ENCODE measurements around the gene TMED10.

The TMED10 gene

DNA sequence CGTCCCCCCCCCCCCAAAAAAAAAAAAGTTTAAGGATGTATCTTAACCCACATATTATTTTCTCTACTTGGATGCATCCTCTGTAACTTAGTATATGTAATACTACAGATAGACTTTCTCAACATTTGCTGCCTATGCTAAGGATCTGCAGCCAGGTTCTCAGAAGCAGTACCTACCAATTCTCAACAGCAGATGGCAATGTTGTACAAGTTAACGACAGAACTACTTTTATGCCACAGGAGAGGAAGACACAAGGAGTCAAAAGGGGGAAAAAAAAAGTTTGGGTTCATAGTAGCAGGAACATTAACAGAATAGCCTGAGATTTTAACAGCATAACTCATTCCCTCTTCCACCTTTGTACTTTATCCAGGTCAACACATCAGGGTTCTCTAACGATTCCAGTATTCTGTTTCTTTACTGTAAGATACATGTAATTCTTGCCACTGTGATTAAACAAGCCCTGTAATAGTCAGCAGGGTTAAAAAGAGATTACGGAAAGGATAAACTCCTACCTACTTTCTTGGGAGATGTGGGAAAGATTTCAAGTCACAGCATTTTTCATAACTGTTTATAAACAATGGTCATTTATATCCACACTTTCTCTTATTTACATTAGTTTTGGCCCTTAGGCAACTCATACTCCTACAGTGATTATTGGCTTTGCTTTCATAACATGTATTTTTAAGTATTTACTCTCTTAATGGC is 43.9 kb downstream of the TMED10 start:
- in situ Hi-C loops (cut with MboI; ENCODE audit: low sequenced_read_pairs), result loop anchor here (25.0 kb wide), 1 partner anchor 155 kb away; the partner anchor contains the start of gene FOS

DNA sequence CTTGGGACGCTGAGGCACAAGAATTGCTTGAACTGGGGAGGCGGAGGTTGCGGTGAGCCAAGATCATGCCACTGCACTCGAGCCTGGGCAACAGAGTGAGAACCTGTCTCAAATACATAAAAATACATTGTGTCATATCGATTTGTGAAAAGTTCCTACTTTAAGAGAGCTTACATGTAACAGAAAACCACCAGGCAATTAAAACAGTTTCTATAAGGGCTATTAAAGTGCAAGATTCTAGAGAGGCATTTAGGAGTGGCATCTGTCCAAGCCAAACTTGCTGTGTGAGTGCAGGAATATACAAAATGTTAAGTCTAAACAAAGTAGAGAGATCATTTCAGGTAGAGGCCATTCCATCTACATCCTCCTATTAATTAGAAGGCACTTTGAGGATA is 47.8 kb downstream of the TMED10 start:
- in situ Hi-C loops (cut with MboI; ENCODE audit: low sequenced_read_pairs), result loop anchor here (25.0 kb wide), 1 partner anchor 159 kb away; the partner anchor contains the start of gene FOS

DNA sequence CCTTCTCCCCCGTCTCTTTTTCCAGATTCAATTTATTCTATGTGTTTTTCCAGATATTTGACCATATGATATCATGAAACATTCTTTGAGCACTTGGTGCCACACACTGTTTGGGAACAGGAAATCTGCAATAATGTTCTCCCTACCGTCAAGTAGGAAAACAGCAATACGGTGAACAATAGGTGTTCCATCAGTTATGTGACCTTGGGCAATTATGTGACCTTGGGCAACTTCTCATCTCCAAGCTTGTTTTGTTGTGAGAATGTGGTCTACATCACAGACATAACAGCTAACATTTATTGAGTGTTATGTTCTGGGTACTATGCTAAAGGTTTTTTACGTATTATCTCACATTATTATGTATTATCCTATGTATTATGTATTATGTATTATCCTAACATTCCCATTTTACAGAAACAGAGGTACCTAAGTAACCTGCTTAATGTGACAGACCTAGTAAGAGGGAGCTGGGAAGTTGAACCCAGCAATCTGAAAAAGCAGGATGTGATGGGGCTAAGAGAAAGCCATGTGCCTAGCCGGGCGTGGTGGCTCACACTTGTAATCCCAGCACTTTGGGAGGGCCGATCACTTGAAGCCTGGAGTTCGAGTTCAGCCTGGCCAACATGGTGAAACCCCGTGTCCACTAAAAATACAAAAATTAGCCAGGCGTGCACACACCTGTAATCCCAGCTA is 48.4 kb downstream of the TMED10 start:
- in situ Hi-C loops (cut with MboI; ENCODE audit: low sequenced_read_pairs), result loop anchor here (25.0 kb wide), 1 partner anchor 159 kb away; the partner anchor contains the start of gene FOS

DNA sequence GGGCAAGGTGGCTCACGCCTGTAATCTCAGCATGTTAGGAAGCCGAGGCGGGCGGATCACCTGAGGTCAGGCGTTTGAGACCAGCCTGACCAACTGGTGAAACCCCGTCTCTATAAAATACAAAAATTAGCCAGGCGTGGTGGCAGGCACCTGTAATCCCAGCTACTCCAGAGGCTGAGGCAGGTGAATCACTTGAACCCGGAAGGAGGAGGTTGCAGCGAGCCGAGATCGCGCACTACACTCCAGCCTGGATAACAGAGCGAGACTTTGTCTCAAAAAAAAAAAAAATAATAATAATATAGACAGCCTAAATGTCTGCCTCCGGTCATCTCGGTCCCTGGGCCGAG is 49.0 kb downstream of the TMED10 start:
- in situ Hi-C loops (cut with MboI; ENCODE audit: low sequenced_read_pairs), result loop anchor here (25.0 kb wide), 1 partner anchor 160 kb away; the partner anchor contains the start of gene FOS

DNA sequence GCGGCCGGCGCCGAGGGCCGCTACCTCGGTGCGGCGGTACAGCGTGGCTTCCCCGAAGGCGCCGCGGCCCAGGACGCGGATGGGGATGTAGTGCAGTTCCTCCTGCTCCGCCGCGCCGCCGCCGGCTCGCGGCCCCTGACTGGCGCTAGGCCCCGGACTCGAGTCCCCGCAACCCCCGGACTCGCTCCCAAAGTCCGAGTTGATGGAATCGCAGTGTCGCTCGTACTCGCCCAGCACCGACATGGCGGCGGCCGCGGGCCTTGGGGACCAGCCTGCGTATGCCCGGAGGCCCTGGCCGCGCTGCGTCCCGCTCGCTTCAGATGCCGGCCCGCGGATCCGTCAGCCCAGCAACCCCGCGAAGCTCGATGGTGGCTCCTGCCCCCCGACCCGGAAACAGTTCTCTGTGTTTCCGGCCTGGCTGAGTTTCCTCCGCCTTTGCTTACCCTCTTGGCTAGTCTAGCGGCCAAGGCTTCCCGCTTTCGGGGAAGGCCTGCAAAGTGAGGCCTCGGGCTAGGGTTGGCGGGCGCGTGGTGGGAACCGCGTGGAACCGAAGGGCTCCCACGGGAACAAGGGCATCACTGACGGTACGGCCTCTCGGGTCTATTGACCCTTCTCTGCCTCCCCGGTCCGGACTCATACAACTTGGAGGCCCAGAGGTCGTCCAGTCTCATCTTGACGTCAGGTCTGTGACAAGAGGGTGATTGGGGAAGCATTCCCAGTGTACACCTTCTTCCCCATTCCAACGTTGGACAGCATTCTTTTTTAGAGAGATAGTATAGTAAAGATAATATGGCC is 49.5 kb downstream of the TMED10 start, which contains the start of gene NEK9:
Gene NEK9, minus strand, starts transcription at position 370 of the 795 bp plus-strand sequence. Its CDS starts 127 bp downstream, at position 243.
- in situ Hi-C loops (cut with MboI; ENCODE audit: low sequenced_read_pairs), result loop anchor here (25.0 kb wide), 1 partner anchor 160 kb away; the partner anchor contains the start of gene FOS

DNA sequence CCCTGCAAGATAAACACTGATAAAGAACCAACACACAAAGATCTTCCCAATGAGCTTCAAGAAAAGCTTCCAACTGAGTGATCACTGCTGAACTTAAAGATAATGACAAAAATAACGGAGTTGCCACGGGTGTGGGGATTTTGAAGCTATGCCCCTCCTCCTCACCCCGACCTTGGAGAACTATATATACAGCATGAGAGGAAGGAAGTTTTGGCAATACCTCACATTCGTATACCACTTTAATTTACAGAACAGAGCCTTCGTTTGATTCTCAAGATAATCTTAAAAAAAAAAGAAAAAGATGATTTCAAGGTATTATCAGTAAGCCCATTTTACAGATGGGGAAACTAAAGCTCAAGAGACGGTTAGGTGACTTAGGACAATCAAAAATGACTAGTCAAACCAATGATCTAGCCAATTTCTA is 50.3 kb downstream of the TMED10 start:
- in situ Hi-C loops (cut with MboI; ENCODE audit: low sequenced_read_pairs), result loop anchor here (25.0 kb wide), 1 partner anchor 161 kb away; the partner anchor contains the start of gene FOS

DNA sequence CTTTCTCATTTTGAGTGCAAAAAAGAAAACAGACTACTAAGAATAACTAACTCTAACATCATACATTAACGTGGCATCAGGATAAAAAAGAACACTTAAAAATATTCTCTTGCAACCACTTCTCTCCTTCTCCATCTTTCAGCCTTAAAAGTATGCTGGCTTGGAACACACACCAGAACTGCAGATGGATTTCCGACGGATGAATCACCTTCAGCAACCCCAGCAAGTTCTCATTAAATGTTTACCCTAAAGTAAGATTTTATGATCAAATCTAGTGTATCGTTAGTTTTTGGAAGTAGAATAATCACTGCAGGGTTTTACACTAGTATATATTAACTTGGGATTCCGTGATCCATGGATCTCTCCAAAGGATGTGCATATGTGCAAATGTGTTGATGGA is 50.8 kb downstream of the TMED10 start:
- in situ Hi-C loops (cut with MboI; ENCODE audit: low sequenced_read_pairs), result loop anchor here (25.0 kb wide), 1 partner anchor 162 kb away; the partner anchor contains the start of gene FOS

DNA sequence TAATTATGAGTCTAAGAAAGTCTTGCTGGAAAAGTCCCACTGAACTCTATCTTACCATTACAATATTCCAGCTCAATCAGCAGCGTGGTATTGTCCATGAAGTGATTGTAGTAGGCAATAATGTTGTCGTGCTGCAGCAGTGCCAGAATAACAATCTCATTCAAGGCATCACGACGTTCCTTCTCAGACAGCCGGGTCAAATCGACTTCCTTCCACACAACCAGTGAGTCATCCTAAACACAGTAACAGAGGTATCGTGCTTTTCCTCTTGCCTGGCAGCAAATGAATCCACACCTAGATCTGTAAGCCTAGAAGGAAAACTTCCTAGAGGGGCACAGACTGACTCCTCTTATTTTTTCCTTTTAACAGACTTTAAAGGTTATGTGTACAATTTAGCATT is 52.4 kb downstream of the TMED10 start:
- in situ Hi-C loops (cut with MboI; ENCODE audit: low sequenced_read_pairs), result no loop called here

DNA sequence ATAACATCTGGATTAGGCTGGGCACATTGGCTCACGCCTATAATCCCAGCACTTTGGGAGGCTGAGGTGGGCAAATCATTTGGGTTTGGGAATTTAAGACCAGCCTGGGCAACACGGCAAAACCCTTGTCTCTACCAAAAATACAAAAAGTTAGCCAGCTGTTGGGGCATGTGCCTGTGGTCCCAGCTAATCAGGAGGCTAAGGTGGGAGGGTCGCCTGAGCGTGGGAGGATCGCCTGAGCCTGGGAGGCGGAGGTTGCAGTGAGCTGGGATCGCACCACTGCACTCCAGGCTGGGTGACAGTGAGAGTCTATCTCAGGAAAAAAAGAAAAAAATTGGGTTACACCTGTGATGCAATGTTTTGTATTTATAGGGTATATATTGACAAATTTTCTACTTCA is 54.9 kb downstream of the TMED10 start:
- in situ Hi-C loops (cut with MboI; ENCODE audit: low sequenced_read_pairs), result no loop called here

DNA sequence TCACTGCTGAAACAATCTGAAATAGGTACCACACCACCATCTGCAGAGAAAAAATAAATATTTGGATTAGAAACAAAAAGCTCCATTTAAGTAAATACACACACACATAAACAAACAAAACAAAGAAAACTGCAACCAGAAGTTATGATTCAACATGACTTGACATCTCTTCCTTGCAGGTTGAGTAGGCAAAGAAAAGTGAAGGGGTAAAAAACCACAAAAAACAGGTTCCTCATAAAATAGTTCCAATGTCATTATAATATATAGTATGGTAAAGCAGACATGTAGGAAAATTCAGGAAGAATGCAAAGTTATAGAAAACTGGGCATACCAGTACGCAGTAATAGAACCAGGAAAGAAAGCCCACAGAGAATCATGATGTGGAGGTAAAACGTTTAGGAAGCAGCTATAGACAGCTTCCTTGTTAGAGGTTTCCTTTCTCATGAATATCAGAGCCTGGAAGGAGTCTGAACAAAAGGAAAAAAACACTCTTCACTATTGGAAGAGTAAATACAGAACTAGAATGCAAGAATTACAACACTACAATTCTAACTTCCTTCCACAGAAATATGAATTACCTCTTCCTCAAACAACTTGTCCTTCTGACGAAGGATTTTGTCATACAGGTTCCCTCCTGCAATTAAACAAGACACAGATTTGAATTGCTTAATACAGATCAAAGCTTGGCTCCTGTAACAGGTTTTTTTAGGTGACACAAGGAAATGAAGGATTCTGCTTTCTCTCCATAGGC is 55.7 kb downstream of the TMED10 start:
- in situ Hi-C loops (cut with MboI; ENCODE audit: low sequenced_read_pairs), result no loop called here

DNA sequence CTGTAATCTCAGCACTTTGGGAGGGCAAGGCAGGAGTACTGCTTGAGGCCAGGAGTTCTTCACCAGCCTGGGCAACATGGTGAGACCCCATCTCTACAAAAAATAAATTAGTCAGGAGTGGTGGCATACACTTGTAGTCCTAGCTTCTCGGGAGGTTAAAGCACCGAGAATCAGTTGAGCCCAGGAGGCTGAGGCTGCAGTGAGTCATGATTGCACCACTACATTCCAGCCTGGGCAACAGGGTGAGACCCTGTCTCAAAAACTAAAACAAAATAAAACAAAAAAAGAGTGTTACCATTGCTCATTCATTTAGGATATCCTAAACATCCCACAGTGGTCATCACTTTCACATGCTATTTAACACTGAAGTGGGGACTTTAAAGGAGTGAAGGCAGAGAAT is 57.4 kb downstream of the TMED10 start:
- in situ Hi-C loops (cut with MboI; ENCODE audit: low sequenced_read_pairs), result no loop called here

DNA sequence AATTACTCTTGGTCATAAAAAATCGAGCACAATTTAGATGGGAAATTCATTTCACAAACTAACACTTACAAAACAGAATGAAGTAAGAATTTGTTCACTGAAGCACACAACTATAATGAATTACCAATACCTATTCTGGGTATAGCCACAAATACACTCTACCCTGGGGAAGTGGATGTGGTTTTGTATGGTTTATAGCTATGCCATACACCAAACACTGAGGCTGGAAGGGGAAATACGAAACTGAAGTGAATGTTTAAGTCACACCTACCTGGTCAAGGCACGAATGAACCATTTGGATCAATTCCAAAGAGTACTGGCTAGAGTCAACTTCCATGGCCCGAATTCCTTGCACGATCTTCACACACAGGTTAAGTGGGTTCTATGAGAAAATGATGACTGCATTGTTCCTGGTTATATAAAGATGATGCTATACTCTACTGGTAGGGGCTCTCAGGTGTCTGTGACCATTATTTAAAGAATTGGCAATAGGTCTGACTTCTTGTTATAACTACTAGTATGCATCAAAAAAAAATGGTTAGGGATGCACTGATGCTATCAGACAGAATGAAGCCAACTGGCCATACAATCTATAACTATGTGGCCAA is 62.4 kb downstream of the TMED10 start:
- in situ Hi-C loops (cut with MboI; ENCODE audit: low sequenced_read_pairs), result no loop called here

DNA sequence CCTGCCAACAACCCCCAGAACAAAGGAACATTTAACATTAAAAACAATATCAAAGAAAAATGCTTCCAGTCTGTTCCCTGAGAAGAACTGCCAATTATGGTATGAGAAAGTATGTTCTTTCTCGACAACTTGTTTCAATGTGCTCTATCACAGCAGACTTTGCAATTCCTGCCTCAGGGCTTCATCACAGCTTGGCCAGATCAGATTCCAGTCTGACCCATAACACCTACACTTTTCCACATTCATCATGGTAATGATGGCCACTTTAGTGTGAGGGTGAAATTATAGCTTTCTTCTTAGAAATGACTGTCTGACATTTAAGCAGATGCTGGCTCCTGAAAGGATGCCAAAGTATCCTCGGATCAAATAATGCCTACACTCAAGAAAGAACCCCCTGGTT is 66.5 kb downstream of the TMED10 start:
- in situ Hi-C loops (cut with MboI; ENCODE audit: low sequenced_read_pairs), result no loop called here

DNA sequence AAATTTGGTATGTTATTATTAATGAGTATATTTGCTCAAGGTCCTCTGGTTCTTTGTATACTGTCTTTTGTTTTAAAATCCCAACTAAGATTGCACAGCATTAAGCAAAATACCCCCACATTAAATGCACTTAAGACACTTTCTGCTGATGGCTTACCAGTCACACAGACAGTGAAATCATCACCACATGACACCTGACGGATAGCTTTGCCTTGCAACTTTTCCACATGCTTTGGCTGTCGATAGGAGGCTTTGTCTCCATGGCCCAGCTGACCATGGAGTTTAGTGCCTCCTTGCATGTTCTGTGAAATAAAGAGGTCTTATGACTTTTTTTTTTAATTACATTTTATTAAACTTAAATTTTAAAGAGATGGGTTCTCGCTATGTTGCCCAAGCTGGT is 69.2 kb downstream of the TMED10 start:
- in situ Hi-C loops (cut with MboI; ENCODE audit: low sequenced_read_pairs), result no loop called here

DNA sequence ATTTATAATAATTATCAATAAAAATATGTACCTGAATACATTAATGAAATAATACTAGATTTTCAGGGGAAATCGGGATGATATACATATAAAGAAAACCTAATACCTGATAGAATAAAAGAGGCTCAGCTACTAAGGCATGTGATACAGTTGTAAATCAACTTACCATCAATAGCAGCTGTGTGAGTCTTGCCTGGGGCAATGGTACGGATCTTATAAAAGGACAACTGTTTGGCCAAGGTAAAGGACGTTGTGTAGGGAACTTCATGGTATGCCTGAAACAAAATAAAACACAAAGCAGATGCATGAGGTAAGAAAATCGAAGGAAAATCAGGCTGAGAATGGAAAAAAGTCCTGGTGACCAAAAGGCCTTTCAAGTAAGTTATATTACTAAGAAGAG is 74.9 kb downstream of the TMED10 start:
- in situ Hi-C loops (cut with MboI; ENCODE audit: low sequenced_read_pairs), result no loop called here

DNA sequence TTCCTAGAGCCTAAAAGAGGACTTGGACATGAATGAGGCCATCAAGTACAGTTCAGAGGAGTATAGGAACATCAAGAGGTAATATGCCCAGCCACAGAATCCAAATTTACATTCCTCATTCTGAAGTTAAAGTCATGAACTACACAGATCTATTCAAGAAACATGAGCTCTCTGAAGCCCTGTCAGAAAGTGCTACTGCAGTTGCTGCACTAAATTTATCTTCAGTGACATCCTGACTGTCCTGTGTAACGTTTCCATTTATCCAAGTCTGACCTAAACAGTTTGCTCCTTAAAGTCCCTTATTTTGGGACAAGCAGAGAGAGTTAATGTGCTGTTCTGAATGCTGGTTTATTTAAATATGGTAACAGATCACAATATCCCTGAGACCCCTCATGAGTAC is 77.7 kb downstream of the TMED10 start:
- in situ Hi-C loops (cut with MboI; ENCODE audit: low sequenced_read_pairs), result no loop called here

DNA sequence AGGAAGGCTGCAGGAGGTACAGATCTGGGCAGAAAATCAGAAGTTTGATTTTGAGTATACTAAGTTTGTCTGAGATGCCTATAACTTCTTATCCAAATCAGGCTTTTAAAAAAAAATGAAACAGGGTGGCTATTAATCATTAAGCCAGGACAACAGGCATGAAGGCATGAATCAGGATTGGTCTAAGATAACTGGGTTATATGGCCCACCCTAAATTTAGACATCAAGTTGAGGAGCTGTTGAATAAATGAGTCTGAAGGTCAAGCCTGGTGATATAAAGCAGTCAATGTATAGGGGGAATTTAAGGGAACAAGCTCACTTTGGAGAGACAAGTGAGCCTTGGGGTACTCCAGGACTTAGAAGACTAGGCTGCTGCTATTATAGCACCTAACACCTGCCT is 78.2 kb downstream of the TMED10 start:
- in situ Hi-C loops (cut with MboI; ENCODE audit: low sequenced_read_pairs), result no loop called here

DNA sequence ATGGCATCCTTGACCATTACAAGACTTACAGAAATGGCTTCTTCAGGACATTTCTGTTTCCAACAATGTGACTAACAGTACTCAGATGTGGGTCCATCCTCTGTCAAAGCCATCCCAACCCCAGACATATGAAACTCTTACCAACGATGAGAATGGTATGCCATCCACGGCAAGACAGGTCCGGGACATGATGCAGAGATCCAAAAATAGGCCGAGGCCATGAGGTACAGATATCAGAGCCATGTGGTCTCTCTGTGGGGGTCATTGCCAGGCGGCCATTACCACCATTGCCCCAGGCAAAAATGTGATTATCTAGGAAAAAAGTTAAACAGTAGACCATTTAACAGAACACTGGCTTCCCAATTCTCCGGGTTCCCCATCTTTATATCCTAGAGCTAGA is 79.5 kb downstream of the TMED10 start:
- in situ Hi-C loops (cut with MboI; ENCODE audit: low sequenced_read_pairs), result no loop called here

DNA sequence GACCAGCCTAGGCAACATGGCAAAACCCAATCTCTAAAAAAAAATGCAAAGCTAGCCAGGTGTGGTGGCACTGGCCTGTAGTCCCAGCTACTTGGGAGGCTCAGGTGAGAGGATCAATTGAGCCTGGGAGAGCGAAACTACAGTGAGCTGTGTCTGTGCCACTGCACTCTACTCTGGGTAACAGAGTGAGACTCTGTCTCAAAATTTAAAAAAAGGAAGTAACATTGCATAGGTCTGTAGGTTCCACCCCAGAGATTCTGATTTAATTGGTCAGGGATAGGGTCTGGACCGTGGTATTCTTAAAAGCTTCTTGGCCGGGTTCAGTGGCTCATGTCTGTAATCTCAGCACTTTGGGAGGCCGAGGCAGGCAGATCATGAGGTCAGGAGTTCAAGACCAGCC is 80.7 kb downstream of the TMED10 start:
- in situ Hi-C loops (cut with MboI; ENCODE audit: low sequenced_read_pairs), result no loop called here

DNA sequence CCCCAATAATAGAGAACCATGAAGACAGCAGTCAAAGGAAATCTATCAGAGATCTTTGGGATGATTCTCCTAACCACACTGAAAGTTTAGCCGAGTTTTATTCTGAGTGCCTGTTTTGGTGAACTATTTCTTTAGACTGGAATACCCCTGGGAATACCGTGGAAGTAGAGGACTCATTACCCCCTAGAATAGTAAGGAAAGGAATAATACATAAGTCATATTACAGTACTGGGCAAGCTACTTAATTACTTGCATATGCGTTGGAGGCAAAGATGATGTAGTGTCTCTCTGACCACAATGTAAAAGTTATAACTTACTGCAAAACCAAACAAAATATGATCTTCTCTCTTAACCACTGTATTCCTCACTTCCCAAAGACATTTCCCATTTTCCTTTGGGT is 81.5 kb downstream of the TMED10 start:
- in situ Hi-C loops (cut with MboI; ENCODE audit: low sequenced_read_pairs), result no loop called here

All from hTERT RPE-1 (cell line).